MCF 10A (cell line): ENCODE data around the gene TPMT. TPM values are rescaled to one million over a fixed set of nuclear protein-coding genes. Genes with fewer than 3 reads are reported as not detected.

Source experiments
- BruUV-seq: library from RNA; stranded (reverse); fragments of 400-500 nt; replicated peaks from 2 replicates; lab custom pipeline; 2021; lab: Mats Ljungman, UMichigan
- CTCF ChIA-PET: fragments of 300-600 bp; sonication (Branson Sonifier 250); formaldehyde crosslinking; extraction: SDS; loops from one replicate; lab custom pipeline; 2021; ENCODE audit warnings: antibody characterized with exemption, inconsistent platforms; lab: Yijun Ruan, JAX
- POLR2A ChIA-PET: fragments of 300-600, 350-650 bp; sonication (Branson Sonifier 250); formaldehyde crosslinking; extraction: SDS; loops from one replicate; lab custom pipeline; 2020; ENCODE audit warnings: antibody characterized with exemption, inconsistent platforms; lab: Yijun Ruan, JAX
- DNase-seq: peaks from one replicate; pipeline ENCODE4 v3.0.0-alpha.2; 2018; ENCODE audit not compliant: unreplicated experiment
- H3K27ac Mint-ChIP-seq: one replicate; pipeline ENCODE4 v1.8.0; 2022; ENCODE audit warnings: mild to moderate bottlenecking, low read depth, mixed read lengths; ENCODE audit not compliant: unreplicated experiment
- H3K27me3 Mint-ChIP-seq: one replicate; pipeline ENCODE4 v1.8.0; 2022; ENCODE audit warnings: mixed read lengths; ENCODE audit not compliant: insufficient read depth, unreplicated experiment
- H3K36me3 Mint-ChIP-seq: one replicate; pipeline ENCODE4 v1.8.0; 2022; ENCODE audit warnings: mild to moderate bottlenecking, moderate library complexity, mixed read lengths; ENCODE audit not compliant: insufficient read depth, unreplicated experiment
- H3K4me1 Mint-ChIP-seq: one replicate; pipeline ENCODE4 v1.8.0; 2022; ENCODE audit warnings: mixed read lengths; ENCODE audit not compliant: insufficient read depth, unreplicated experiment
- H3K4me3 Mint-ChIP-seq: one replicate; pipeline ENCODE4 v1.8.0; 2022; ENCODE audit warnings: mild to moderate bottlenecking, moderate library complexity, mixed read lengths; ENCODE audit not compliant: unreplicated experiment
- H3K9me3 Mint-ChIP-seq: one replicate; pipeline ENCODE4 v1.8.0; 2022; ENCODE audit warnings: mixed read lengths; ENCODE audit not compliant: unreplicated experiment
- intact Hi-C: fragments of 100-400 bp; cut with micrococcal nuclease; formaldehyde crosslinking; loops from 2 replicates; pipeline ENCODE4 v1.14.1; 2022
- total RNA-seq: library from RNA; stranded (reverse); gene quantifications from 2 replicates; pipeline ENCODE4 v1.2.3, GENCODE V29; 2022
- TF ChIP-seq, protein P1 (sequence below): fragments of 200-600 bp; IDR thresholded peaks from one replicate; pipeline ENCODE4 v1.8.0; 2022; ENCODE audit warnings: antibody characterized with exemption, mild to moderate bottlenecking; ENCODE audit not compliant: unreplicated experiment

The TPMT gene
- total RNA-seq, 1 experiment from 2014 or later: 8.7 TPM

DNA sequence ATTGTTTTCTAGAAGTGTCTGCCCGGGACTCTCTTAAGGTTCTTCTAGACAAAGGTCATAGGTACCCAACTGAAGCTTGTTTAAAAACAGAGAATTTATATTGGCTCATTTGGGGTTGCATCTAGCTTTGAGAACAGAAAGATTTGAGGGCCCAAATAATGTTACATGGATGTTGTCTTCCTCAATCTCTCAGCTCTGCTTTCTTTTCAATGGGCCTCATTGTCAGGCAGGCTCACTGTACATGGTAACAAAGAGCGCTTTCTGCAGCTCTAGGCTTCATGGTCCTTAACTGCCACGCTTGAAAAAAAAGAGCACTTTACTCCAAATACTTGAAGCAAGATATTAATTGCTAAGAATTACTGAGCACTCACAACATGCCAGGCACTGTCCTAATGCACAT lies 54.6 kb downstream of the TPMT start:
- H3K4me3 Mint-ChIP-seq: no peak overlapping the region
- no TSS peak for BruUV-seq
- no peaks in the 10 kb centered on the region for H3K4me1 Mint-ChIP-seq
- H3K27me3 Mint-ChIP-seq: no peaks in the 10 kb centered on the region
- peaks cover under 1% of the 10 kb centered on the region for H3K9me3 Mint-ChIP-seq
- TF ChIP-seq, protein P1, sequence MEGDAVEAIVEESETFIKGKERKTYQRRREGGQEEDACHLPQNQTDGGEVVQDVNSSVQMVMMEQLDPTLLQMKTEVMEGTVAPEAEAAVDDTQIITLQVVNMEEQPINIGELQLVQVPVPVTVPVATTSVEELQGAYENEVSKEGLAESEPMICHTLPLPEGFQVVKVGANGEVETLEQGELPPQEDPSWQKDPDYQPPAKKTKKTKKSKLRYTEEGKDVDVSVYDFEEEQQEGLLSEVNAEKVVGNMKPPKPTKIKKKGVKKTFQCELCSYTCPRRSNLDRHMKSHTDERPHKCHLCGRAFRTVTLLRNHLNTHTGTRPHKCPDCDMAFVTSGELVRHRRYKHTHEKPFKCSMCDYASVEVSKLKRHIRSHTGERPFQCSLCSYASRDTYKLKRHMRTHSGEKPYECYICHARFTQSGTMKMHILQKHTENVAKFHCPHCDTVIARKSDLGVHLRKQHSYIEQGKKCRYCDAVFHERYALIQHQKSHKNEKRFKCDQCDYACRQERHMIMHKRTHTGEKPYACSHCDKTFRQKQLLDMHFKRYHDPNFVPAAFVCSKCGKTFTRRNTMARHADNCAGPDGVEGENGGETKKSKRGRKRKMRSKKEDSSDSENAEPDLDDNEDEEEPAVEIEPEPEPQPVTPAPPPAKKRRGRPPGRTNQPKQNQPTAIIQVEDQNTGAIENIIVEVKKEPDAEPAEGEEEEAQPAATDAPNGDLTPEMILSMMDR: no peak
- H3K27ac Mint-ChIP-seq: no peak overlapping the region
- no peak for DNase-seq
- POLR2A ChIA-PET: no interaction called here
- CTCF ChIA-PET: interaction anchor here (0.6 to 1.1 kb wide), 2 partner anchors 9 to 93 kb away, joined by 3 to 5 read pairs; no protein-coding TSS in a partner anchor
- H3K36me3 Mint-ChIP-seq: no peaks in the 10 kb centered on the region
- intact Hi-C loops: no loop called here

DNA sequence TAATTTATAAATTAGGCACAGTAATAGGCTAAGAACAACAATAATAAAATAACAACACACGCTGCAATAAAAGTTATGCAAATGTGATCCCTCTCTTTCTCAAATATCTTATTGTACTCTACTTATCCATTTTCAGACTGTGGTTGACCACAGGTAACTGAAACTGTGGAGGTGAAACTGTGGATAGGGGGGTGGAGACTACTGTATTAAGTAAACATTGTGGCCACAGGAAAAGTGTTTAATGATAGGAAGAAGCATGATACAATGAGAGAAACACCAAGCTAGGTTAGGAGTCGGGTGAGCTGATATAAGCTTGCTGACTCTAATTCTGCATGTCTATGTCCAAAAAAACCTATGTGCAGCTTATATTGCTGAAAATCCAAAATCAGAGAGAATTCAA lies 55.4 kb downstream of the TPMT start:
- Mint-ChIP-seq H3K27me3 (no peaks in the 10 kb centered on the region), H3K4me3 (no peak overlapping the region), H3K9me3 (no peaks in the 10 kb centered on the region), H3K4me1 (no peaks in the 10 kb centered on the region), H3K36me3 (no peaks in the 10 kb centered on the region), H3K27ac (no peak overlapping the region)
- BruUV-seq: no TSS peak
- DNase-seq: no peak
- POLR2A ChIA-PET: no interaction called here
- intact Hi-C loops: no loop called here
- CTCF ChIA-PET: interaction anchor here (0.7 to 1.1 kb wide), 2 partner anchors 10 to 192 kb away, joined by 3 to 5 read pairs; no protein-coding TSS in a partner anchor
- TF ChIP-seq, protein P1: no peak

DNA sequence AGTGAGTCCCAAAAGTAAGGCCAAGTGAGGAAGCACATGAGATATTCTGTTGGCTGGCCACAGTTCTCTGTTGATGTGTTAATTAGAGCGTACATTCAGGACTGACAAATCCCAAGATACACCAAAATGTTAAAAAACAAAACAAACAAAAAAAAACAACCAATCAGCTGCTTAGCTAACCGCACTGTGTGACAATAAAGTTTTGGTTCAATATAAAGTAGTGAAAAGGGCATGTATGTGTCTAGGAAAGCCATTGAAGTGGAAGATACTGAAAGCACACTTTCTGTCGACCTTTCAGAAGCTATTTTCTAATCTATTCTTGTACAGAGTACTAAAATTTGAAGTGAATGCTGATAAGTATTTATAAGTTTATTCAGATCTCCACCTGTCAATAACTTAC lies 58.5 kb downstream of the TPMT start:
- CTCF ChIA-PET: no interaction called here

DNA sequence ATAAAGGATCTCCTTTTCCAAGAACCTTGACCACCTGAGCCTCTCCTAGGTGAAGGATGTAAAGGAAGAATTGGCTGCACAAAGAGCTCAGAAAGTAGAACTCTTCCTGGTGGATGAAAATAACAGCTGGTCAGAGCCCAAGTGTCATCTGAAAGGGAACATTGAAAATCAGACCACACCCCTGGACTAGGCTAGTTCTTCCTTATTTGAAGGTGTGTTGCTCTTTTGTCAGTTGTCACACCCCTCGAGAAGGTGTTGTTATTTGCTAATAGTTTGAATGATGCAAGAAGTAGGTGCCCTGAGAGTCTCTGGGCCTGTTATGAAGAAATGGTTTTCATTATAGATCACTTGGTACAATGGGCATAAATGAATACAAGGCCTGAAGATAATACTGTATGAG lies 63.5 kb downstream of the TPMT start:
- no peaks in the 10 kb centered on the region for H3K27me3 Mint-ChIP-seq
- BruUV-seq: no TSS peak
- TF ChIP-seq, protein P1: no peak
- intact Hi-C loops: no loop called here
- no peak overlapping the region for H3K4me3 Mint-ChIP-seq
- DNase-seq: no peak
- no peaks in the 10 kb centered on the region for H3K9me3 Mint-ChIP-seq
- ChIA-PET CTCF (interaction anchor here (0.6 kb wide), 1 partner anchor 25 kb away, joined by 3 read pairs; no protein-coding TSS in a partner anchor), POLR2A (interaction anchor here (1.1 kb wide), 1 partner anchor 8 kb away, joined by 3 read pairs; no protein-coding TSS in a partner anchor)
- no peaks in the 10 kb centered on the region for H3K4me1 Mint-ChIP-seq
- H3K36me3 Mint-ChIP-seq: no peaks in the 10 kb centered on the region
- no peak overlapping the region for H3K27ac Mint-ChIP-seq

More for the DNA sequence above, 58.5 kb downstream of the TPMT start:
- no peaks in the 10 kb centered on the region for H3K36me3 Mint-ChIP-seq
- H3K27ac Mint-ChIP-seq: no peak overlapping the region
- no TSS peak for BruUV-seq
- intact Hi-C loops: no loop called here
- no peaks in the 10 kb centered on the region for H3K27me3 Mint-ChIP-seq
- H3K4me3 Mint-ChIP-seq: no peak overlapping the region
- H3K4me1 Mint-ChIP-seq: no peaks in the 10 kb centered on the region
- POLR2A ChIA-PET: no interaction called here
- no peaks in the 10 kb centered on the region for H3K9me3 Mint-ChIP-seq
- TF ChIP-seq, protein P1: no peak
- DNase-seq: no peak
